A673 (cell line): ENCODE data around the gene IFNG. TPM values are rescaled to one million over a fixed set of nuclear protein-coding genes. Genes with fewer than 3 reads are reported as not detected.

Experiments used
- BruUV-seq: library from RNA; stranded (reverse); fragments of 400-500 nt; replicated peaks from 2 replicates; lab custom pipeline; 2021; lab: Mats Ljungman, UMichigan
- CTCF ChIA-PET: fragments of 300-600 bp; sonication (Branson Sonifier 250); formaldehyde crosslinking; loops from one replicate; lab custom pipeline; 2022; ENCODE audit warnings: antibody characterized with exemption; lab: Charles Lee
- POLR2A ChIA-PET: fragments of 300-600 bp; sonication (Branson Sonifier 250); formaldehyde crosslinking; loops from one replicate; lab custom pipeline; 2022; ENCODE audit warnings: antibody characterized with exemption; ENCODE audit not compliant: low non-redundant PET; lab: Charles Lee
- DNase-seq: peaks from one replicate; pipeline ENCODE4 v3.0.0-alpha.2; 2015; ENCODE audit warnings: low spot score
- H3K27ac ChIP-seq: fragments of 200-600 bp; sonication (generic); 2 replicates; pipeline ENCODE4 v1.5.1; 2016; ENCODE audit warnings: mixed run types, low read depth, mild to moderate bottlenecking, mixed read lengths, antibody characterized with exemption, low read length; ENCODE audit not compliant: poor library complexity, severe bottlenecking
- H3K27me3 ChIP-seq: fragments of 200-600 bp; sonication (generic); replicated peaks from 2 replicates; pipeline ENCODE4 v1.6.1; 2017; ENCODE audit warnings: mixed run types, low read depth, mild to moderate bottlenecking, mixed read lengths, antibody characterized with exemption, low read length; ENCODE audit not compliant: insufficient read depth, poor library complexity
- H3K36me3 ChIP-seq: fragments of 200-600 bp; sonication (generic); 2 replicates; pipeline ENCODE4 v1.6.1; 2016; ENCODE audit warnings: mixed run types, mild to moderate bottlenecking, mixed read lengths, antibody characterized with exemption, low read length; ENCODE audit not compliant: insufficient read depth, poor library complexity, severe bottlenecking
- H3K4me1 ChIP-seq: fragments of 200-600 bp; sonication (generic); 2 replicates; pipeline ENCODE4 v1.6.1; 2017; ENCODE audit warnings: mixed run types, mild to moderate bottlenecking, mixed read lengths, antibody characterized with exemption, low read length; ENCODE audit not compliant: insufficient read depth, poor library complexity, severe bottlenecking
- H3K4me3 ChIP-seq: fragments of 200-600 bp; sonication (generic); 2 replicates; pipeline ENCODE4 v1.5.1; 2016; ENCODE audit warnings: low read depth, mixed run types, mild to moderate bottlenecking, mixed read lengths, low read length; ENCODE audit not compliant: poor library complexity, severe bottlenecking
- H3K9me3 ChIP-seq: fragments of 200-600 bp; sonication (generic); 2 replicates; pipeline ENCODE4 v1.6.1; 2016; ENCODE audit warnings: mixed run types, low read depth, mild to moderate bottlenecking, mixed read lengths, antibody characterized with exemption, low read length; ENCODE audit not compliant: poor library complexity, severe bottlenecking
- EZH2 ChIP-seq: fragments of 200-600 bp; sonication (generic); IDR thresholded peaks from 2 replicates; pipeline ENCODE4 v1.6.1; 2017; ENCODE audit warnings: borderline replicate concordance, low read depth, mild to moderate bottlenecking, mixed read lengths, antibody characterized with exemption, low read length; ENCODE audit not compliant: poor library complexity, severe bottlenecking
- intact Hi-C: fragments of 100-400 bp; cut with micrococcal nuclease; formaldehyde crosslinking; loops from one replicate; pipeline ENCODE4 v1.10.0; 2022; ENCODE audit not compliant: unreplicated experiment
- total RNA-seq: library from RNA; stranded (reverse); gene quantifications from 2 replicates; pipeline ENCODE4 v1.2.3, GENCODE V29; 2021
- TF ChIP-seq, protein P1 (sequence below): fragments of 300-800, 200-600 bp; sonication (generic); conservative IDR thresholded peaks from 2 replicates; pipeline ENCODE4 v1.5.1; 2017; ENCODE audit warnings: low read depth, mild to moderate bottlenecking, antibody characterized with exemption, low read length, moderate library complexity, mixed read lengths

Gene IFNG
- total RNA-seq, 1 experiment from 2014 or later: not detected

DNA sequence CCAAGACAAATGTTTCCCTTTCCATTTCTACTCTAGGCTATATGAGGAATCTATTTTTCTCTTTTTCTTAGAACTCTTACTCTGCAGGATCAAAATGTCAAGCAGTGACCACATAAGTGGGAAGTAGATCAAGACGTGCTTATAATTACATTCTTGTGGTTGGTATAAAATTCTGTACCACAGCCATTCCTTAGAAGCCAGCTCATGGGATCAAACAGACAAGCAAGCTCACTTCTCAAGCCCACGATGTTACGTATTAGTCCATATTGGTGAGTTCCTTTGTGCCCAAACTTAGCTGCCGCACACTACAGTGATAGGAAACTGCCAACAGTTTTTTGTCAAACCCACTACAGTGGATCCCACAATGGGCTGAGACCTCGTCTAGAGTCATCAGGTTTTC, 53.4 kb downstream of the IFNG start:
- H3K4me3 ChIP-seq: no peak overlapping the region

More for the DNA sequence above, 53.4 kb downstream of the IFNG start:
- Histone ChIP-seq H3K4me1 (no peaks in the 10 kb centered on the region), H3K27me3 (peaks cover 8% of the 10 kb centered on the region), H3K36me3 (no peaks in the 10 kb centered on the region), H3K27ac (no peak overlapping the region), H3K9me3 (no peaks in the 10 kb centered on the region)
- no TSS peak for BruUV-seq
- DNase-seq: no peak
- ChIA-PET POLR2A (no interaction called here), CTCF (no interaction called here)
- intact Hi-C loops: no loop called here
- no peak for TF ChIP-seq EZH2
- TF ChIP-seq, protein P1, sequence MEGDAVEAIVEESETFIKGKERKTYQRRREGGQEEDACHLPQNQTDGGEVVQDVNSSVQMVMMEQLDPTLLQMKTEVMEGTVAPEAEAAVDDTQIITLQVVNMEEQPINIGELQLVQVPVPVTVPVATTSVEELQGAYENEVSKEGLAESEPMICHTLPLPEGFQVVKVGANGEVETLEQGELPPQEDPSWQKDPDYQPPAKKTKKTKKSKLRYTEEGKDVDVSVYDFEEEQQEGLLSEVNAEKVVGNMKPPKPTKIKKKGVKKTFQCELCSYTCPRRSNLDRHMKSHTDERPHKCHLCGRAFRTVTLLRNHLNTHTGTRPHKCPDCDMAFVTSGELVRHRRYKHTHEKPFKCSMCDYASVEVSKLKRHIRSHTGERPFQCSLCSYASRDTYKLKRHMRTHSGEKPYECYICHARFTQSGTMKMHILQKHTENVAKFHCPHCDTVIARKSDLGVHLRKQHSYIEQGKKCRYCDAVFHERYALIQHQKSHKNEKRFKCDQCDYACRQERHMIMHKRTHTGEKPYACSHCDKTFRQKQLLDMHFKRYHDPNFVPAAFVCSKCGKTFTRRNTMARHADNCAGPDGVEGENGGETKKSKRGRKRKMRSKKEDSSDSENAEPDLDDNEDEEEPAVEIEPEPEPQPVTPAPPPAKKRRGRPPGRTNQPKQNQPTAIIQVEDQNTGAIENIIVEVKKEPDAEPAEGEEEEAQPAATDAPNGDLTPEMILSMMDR: no peak

Other genes starting within 250 kb of the IFNG start
- gene IFNG-AS1, start 170.3 kb downstream of the IFNG start, total RNA-seq: not detected in 2 replicates
- not detected in 2 replicates for gene IL26, start 66.1 kb upstream of the IFNG start, total RNA-seq
- gene IL22, start 93.9 kb upstream of the IFNG start, total RNA-seq: not detected in 2 replicates
- gene MDM1, start 172.6 kb upstream of the IFNG start, total RNA-seq: 16.5 and 18.6 TPM in 2 replicates